GM19099 (cell line): ENCODE results near the gene PLD5.

Experiments
- POLR2A ChIP-seq: IDR thresholded peaks from 3 replicates; pipeline ENCODE4 v1.6.1; 2011; ENCODE audit warnings: low read depth; ENCODE audit not compliant: insufficient read length; ENCODE audit errors: extremely low read depth

PLD5 gene

GRCh38 chr1:242133351-242133750, 391.1 kb downstream of the PLD5 start:
- TF ChIP-seq POLR2A: no peak

- no peak for TF ChIP-seq POLR2A
These were observed 392.2 kb downstream of the PLD5 start for GRCh38 chr1:242132121-242132817.

GRCh38 chr1:242128951-242129502, 395.5 kb downstream of the PLD5 start:
- no peak for TF ChIP-seq POLR2A

- no peak for TF ChIP-seq POLR2A
These were observed 404.1 kb downstream of the PLD5 start for GRCh38 chr1:242120432-242120831.

- no peak for TF ChIP-seq POLR2A
These were observed 423.6 kb downstream of the PLD5 start for GRCh38 chr1:242100921-242101320.

- TF ChIP-seq POLR2A: no peak
These were observed 431.4 kb downstream of the PLD5 start for GRCh38 chr1:242093116-242093515.

- no peak for TF ChIP-seq POLR2A
These were observed 434.6 kb downstream of the PLD5 start for GRCh38 chr1:242089911-242090310.

- TF ChIP-seq POLR2A: no peak
These were observed 435.6 kb downstream of the PLD5 start for GRCh38 chr1:242088875-242089274.

GRCh38 chr1:242086706-242087105, 437.8 kb downstream of the PLD5 start:
- TF ChIP-seq POLR2A: no peak

- no peak for TF ChIP-seq POLR2A
These were observed 438.4 kb downstream of the PLD5 start for GRCh38 chr1:242086093-242086492.

GRCh38 chr1:242083742-242084141, 440.8 kb downstream of the PLD5 start:
- no peak for TF ChIP-seq POLR2A

- TF ChIP-seq POLR2A: no peak
These were observed 443.1 kb downstream of the PLD5 start for GRCh38 chr1:242081446-242081845.

GRCh38 chr1:242065813-242066212, 458.7 kb downstream of the PLD5 start:
- TF ChIP-seq POLR2A: no peak

- TF ChIP-seq POLR2A: no peak
These were observed 462.2 kb downstream of the PLD5 start for GRCh38 chr1:242062271-242062670.

GRCh38 chr1:242059976-242060375, 464.5 kb downstream of the PLD5 start:
- no peak for TF ChIP-seq POLR2A

GRCh38 chr1:242057745-242058115, 466.8 kb downstream of the PLD5 start:
- TF ChIP-seq POLR2A: no peak
